HG02852 (cell line): Measurements from ENCODE around the gene IZUMO4.

Experiments used
- ATAC-seq: cut with Tn5 transposase; IDR thresholded peaks from one replicate; pipeline ENCODE4 v1.9.1; 2021; ENCODE audit warnings: mild to moderate bottlenecking, moderate library complexity; ENCODE audit not compliant: unreplicated experiment

The IZUMO4 gene

GRCh38 chr19:2096480-2097202 lies at the start of gene IZUMO4:
IZUMO4 (plus strand) TSS chr19:2096915; CDS start chr19:2096946, 31 bp downstream.
- ATAC-seq = peak; percentile 63

- no peak for ATAC-seq
These were observed 49.7 kb upstream of the IZUMO4 start for GRCh38 chr19:2047076-2047448.

GRCh38 chr19:2047449-2048103 lies 49.1 kb upstream of the IZUMO4 start:
- ATAC-seq = no peak

GRCh38 chr19:2048104-2048958 lies 48.4 kb upstream of the IZUMO4 start:
- ATAC-seq = no peak

GRCh38 chr19:2048959-2049740 lies 47.6 kb upstream of the IZUMO4 start:
- ATAC-seq = no peak

GRCh38 chr19:2049741-2050348 lies 46.9 kb upstream of the IZUMO4 start:
- no peak for ATAC-seq

GRCh38 chr19:2050349-2050990 lies 46.2 kb upstream of the IZUMO4 start:
- ATAC-seq = no peak

GRCh38 chr19:2050991-2051772 lies 45.5 kb upstream of the IZUMO4 start, which contains the start of gene MKNK2:
MKNK2 (minus strand) TSS chr19:2051244; CDS start chr19:2050851, 393 bp downstream.
- ATAC-seq = peak; percentile 61

GRCh38 chr19:2051773-2052704 lies 44.7 kb upstream of the IZUMO4 start:
- ATAC-seq = no peak

GRCh38 chr19:2053601-2054389 lies 42.9 kb upstream of the IZUMO4 start:
- no peak for ATAC-seq

GRCh38 chr19:2054763-2055162 lies 42.0 kb upstream of the IZUMO4 start:
- no peak for ATAC-seq

- ATAC-seq = no peak
These were observed 40.5 kb upstream of the IZUMO4 start for GRCh38 chr19:2055931-2056836.

GRCh38 chr19:2056837-2057192 lies 39.9 kb upstream of the IZUMO4 start:
- no peak for ATAC-seq

- no peak for ATAC-seq
These were observed 38.9 kb upstream of the IZUMO4 start for GRCh38 chr19:2057484-2058469.
